GM12878 (cell line): ENCODE results near the gene SETBP1. TPM values are rescaled to one million over a fixed set of nuclear protein-coding genes. Genes with fewer than 3 reads are reported as not detected.
A peak's percentile ranks its signal among the peaks of the same experiment; 100 is the strongest.

Source experiments
- NKRF ChIP-seq: fragments of 450-650 bp; conservative IDR thresholded peaks from 2 replicates; pipeline ENCODE4 v1.6.1; 2017; ENCODE audit warnings: mild to moderate bottlenecking, moderate library complexity
- PKNOX1 ChIP-seq: fragments of 450-650 bp; IDR thresholded peaks from 2 replicates; pipeline ENCODE4 v1.6.1; 2016; ENCODE audit warnings: mild to moderate bottlenecking
- RUNX3 ChIP-seq: IDR thresholded peaks from 2 replicates; pipeline ENCODE4 v1.6.1; 2012; ENCODE audit warnings: low read length, inconsistent platforms
- ZNF592 ChIP-seq: fragments of 450-650 bp; IDR thresholded peaks from 2 replicates; pipeline ENCODE4 v1.6.1; 2017; ENCODE audit warnings: mild to moderate bottlenecking, moderate library complexity
- polyA plus RNA-seq, 11 experiments: library from polyadenylated mRNA; depleted of rRNA in 4 of 11; unstranded in 6 of 11; stranded (reverse) in 5 of 11; fragments of >200 nt; fragmentation: Nextera tagmentation in 4 of 11; fragmentation: Illumina TruSeq in 1 of 11; extraction: Ambion mirVana in 4 of 11; extraction: Trizol in 1 of 11; gene quantifications; 1 replicate in 1 of 11; 2 replicates in 10 of 11; pipeline versions ENCODE4 v1.2.1 to v1.2.3, GENCODE V29; 2011 to 2016; ENCODE audit warnings: inconsistent platforms in 2 of 11, missing spikeins in 2 of 11, low read depth in 1 of 11
- total RNA-seq, 4 experiments: library from RNA; depleted of rRNA in 3 of 4; stranded (reverse); fragments of >200 nt in 3 of 4; fragmentation: Illumina TruSeq in 1 of 4; extraction: Trizol in 1 of 4; gene quantifications; 2 replicates each; pipeline versions ENCODE4 v1.2.1 to v1.2.3, GENCODE V29; 2013 to 2021

SETBP1 gene
- total and polyA plus RNA-seq, 10 of the 15 experiments (the other 5 are each of a cell fraction or from before 2014, with no cell fraction given): 0.99 to 29.7 (median 8.3) TPM

- no peak for TF ChIP-seq PKNOX1
- TF ChIP-seq RUNX3: peak; percentile 18; the same call in 1 of the 2 replicates
- TF ChIP-seq NKRF: 0 out of 2 replicates have a peak, but pooled peaks have one; percentile 23
- no peak for TF ChIP-seq ZNF592
Measured at GRCh38 chr18:44819944-44820510, 139.3 kb downstream of the SETBP1 start (continued).
